ENCODE measurements around the gene LACC1. TPM values are rescaled to one million over a fixed set of nuclear protein-coding genes. Genes with fewer than 3 reads are reported as not detected.

LACC1 gene
- polyA plus RNA-seq, 1 of the 3 experiments (the other 2 are of a cell fraction): 4.2 TPM

DNA sequence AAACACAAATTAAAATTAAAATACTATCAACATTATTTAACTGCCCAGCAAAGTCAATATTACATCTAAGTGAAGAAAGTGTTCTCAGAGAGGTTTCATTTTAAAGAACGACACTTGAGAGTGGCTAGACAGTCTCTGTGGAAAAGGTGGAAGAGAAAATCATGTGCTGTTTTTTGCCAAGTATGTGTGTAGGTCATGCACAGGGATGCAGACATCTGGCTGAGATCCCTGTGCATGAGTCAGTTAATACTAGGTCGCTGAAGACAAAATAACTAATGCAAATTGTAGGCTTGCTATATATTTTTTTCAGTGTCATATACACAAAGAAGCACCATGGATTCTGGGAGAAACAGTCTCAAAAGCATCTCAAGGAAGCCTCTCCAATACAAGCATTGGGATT lies 48.6 kb upstream of the LACC1 start:
- 59% methylated on average over 2 of the region's 2 CpGs for WGBS (ENCODE audit: low lambda C conversion rate)

DNA sequence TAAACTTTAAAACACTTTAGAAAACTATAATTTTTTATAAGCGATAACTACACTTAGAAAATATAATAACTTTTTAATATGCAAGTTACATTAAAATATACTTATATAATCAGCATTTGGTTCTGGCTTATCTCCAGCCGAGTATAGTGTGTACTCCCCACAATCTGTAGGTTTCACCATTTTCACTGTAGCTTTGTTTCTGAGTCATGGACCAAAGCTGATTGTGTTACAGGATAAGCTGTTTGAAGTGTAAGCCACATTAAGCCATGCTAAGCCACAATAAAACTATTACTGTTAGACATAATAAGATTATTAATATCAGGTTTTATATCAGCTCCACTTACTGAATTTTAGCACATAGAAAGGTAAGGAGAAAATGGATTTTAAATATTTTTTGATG lies 44.0 kb upstream of the LACC1 start:
- DNase-seq: no peak
- CTCF ChIA-PET: no interaction called here

More for the DNA sequence above, 48.6 kb upstream of the LACC1 start:
- H3K79me2 ChIP-seq (ENCODE audit: insufficient read depth): no peaks in the 10 kb centered on the region
- H2AFZ ChIP-seq (ENCODE audit: low read depth): no peak overlapping the region
- no peaks in the 10 kb centered on the region for H3K9me3 ChIP-seq
- H3K27ac ChIP-seq (ENCODE audit: low read depth in 2 of 2, low read length in 1 of 2): no peak overlapping the region
- no peak overlapping the region for H3K9ac ChIP-seq
- no peak for DNase-seq
- H3F3A ChIP-seq (replicated peaks; ENCODE audit: insufficient read depth): peaks cover 9% of the 10 kb centered on the region
- no peak overlapping the region for H3K4me2 ChIP-seq
- no peaks in the 10 kb centered on the region for H3K27me3 ChIP-seq (ENCODE audit: insufficient read depth)
- H3K36me3 ChIP-seq (replicated peaks in 1 of 2; ENCODE audit: control insufficient read depth in 1 of 2, insufficient read depth in 2 of 2, low read length in 1 of 2): no peaks in the 10 kb centered on the region
- CTCF ChIA-PET: no interaction called here
- H3K4me3 ChIP-seq (ENCODE audit: low read depth in 2 of 2, low read length in 1 of 2): no peak overlapping the region
- TF ChIP-seq, protein P1, sequence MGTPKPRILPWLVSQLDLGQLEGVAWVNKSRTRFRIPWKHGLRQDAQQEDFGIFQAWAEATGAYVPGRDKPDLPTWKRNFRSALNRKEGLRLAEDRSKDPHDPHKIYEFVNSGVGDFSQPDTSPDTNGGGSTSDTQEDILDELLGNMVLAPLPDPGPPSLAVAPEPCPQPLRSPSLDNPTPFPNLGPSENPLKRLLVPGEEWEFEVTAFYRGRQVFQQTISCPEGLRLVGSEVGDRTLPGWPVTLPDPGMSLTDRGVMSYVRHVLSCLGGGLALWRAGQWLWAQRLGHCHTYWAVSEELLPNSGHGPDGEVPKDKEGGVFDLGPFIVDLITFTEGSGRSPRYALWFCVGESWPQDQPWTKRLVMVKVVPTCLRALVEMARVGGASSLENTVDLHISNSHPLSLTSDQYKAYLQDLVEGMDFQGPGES (IDR thresholded peaks at IDR 0.05; ENCODE audit: low read depth, low read length): no peak
- TF ChIP-seq, protein P2, sequence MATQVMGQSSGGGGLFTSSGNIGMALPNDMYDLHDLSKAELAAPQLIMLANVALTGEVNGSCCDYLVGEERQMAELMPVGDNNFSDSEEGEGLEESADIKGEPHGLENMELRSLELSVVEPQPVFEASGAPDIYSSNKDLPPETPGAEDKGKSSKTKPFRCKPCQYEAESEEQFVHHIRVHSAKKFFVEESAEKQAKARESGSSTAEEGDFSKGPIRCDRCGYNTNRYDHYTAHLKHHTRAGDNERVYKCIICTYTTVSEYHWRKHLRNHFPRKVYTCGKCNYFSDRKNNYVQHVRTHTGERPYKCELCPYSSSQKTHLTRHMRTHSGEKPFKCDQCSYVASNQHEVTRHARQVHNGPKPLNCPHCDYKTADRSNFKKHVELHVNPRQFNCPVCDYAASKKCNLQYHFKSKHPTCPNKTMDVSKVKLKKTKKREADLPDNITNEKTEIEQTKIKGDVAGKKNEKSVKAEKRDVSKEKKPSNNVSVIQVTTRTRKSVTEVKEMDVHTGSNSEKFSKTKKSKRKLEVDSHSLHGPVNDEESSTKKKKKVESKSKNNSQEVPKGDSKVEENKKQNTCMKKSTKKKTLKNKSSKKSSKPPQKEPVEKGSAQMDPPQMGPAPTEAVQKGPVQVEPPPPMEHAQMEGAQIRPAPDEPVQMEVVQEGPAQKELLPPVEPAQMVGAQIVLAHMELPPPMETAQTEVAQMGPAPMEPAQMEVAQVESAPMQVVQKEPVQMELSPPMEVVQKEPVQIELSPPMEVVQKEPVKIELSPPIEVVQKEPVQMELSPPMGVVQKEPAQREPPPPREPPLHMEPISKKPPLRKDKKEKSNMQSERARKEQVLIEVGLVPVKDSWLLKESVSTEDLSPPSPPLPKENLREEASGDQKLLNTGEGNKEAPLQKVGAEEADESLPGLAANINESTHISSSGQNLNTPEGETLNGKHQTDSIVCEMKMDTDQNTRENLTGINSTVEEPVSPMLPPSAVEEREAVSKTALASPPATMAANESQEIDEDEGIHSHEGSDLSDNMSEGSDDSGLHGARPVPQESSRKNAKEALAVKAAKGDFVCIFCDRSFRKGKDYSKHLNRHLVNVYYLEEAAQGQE (IDR thresholded peaks at IDR 0.05; ENCODE audit: low read depth, low read length): no peak
- TF ChIP-seq FOSL2 (IDR thresholded peaks at IDR 0.05; ENCODE audit: borderline replicate concordance, low read depth) (no peak), MEF2A (IDR thresholded peaks at IDR 0.05; ENCODE audit: borderline replicate concordance, low read depth) (no peak), EP300 (IDR thresholded peaks at IDR 0.05; ENCODE audit: borderline replicate concordance in 1 of 2, low read depth in 1 of 2, low read length in 1 of 2) (no peak), TCF12 (IDR thresholded peaks at IDR 0.05) (0 out of 2 replicates have a peak, but pooled peaks have one; percentile 8), NFIC (IDR thresholded peaks at IDR 0.05; ENCODE audit: borderline replicate concordance) (no peak)
- TF ChIP-seq, protein P3, sequence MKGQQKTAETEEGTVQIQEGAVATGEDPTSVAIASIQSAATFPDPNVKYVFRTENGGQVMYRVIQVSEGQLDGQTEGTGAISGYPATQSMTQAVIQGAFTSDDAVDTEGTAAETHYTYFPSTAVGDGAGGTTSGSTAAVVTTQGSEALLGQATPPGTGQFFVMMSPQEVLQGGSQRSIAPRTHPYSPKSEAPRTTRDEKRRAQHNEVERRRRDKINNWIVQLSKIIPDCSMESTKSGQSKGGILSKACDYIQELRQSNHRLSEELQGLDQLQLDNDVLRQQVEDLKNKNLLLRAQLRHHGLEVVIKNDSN (IDR thresholded peaks at IDR 0.05; ENCODE audit: borderline replicate concordance, low read depth): no peak
- H3K9me2 ChIP-seq: 0 out of 2 replicates have a peak, but pooled peaks cover 3% of the 10 kb centered on the region
- POLR2A ChIA-PET: no interaction called here
- H3K4me1 ChIP-seq (ENCODE audit: control insufficient read depth in 1 of 2, insufficient read depth in 2 of 2, low read depth in 1 of 2, low read length in 1 of 2): no peaks in the 10 kb centered on the region
- no peaks in the 10 kb centered on the region for H4K20me1 ChIP-seq (ENCODE audit: insufficient read depth)

More for the DNA sequence above, 44.0 kb upstream of the LACC1 start:
- no peaks in the 10 kb centered on the region for H3K9me3 ChIP-seq
- H3K27me3 ChIP-seq (ENCODE audit: insufficient read depth): no peaks in the 10 kb centered on the region
- no peaks in the 10 kb centered on the region for H4K20me1 ChIP-seq (ENCODE audit: insufficient read depth)
- no peak overlapping the region for H3K4me3 ChIP-seq (ENCODE audit: low read depth in 2 of 2, low read length in 1 of 2)
- H3K79me2 ChIP-seq (ENCODE audit: insufficient read depth): no peaks in the 10 kb centered on the region
- H3K9ac ChIP-seq: no peak overlapping the region
- H2AFZ ChIP-seq (ENCODE audit: low read depth): no peak overlapping the region
- no peaks in the 10 kb centered on the region for H3F3A ChIP-seq (replicated peaks; ENCODE audit: insufficient read depth)
- no peak overlapping the region for H3K27ac ChIP-seq (ENCODE audit: low read depth in 2 of 2, low read length in 1 of 2)
- H3K36me3 ChIP-seq (replicated peaks in 1 of 2; ENCODE audit: control insufficient read depth in 1 of 2, insufficient read depth in 2 of 2, low read length in 1 of 2): no peaks in the 10 kb centered on the region
- TF ChIP-seq, protein P4, sequence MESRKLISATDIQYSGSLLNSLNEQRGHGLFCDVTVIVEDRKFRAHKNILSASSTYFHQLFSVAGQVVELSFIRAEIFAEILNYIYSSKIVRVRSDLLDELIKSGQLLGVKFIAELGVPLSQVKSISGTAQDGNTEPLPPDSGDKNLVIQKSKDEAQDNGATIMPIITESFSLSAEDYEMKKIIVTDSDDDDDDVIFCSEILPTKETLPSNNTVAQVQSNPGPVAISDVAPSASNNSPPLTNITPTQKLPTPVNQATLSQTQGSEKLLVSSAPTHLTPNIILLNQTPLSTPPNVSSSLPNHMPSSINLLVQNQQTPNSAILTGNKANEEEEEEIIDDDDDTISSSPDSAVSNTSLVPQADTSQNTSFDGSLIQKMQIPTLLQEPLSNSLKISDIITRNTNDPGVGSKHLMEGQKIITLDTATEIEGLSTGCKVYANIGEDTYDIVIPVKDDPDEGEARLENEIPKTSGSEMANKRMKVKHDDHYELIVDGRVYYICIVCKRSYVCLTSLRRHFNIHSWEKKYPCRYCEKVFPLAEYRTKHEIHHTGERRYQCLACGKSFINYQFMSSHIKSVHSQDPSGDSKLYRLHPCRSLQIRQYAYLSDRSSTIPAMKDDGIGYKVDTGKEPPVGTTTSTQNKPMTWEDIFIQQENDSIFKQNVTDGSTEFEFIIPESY (IDR thresholded peaks at IDR 0.05; ENCODE audit: borderline replicate concordance, low read depth): no peak
- TF ChIP-seq JUND (IDR thresholded peaks at IDR 0.05) (no peak), FOXM1 (IDR thresholded peaks at IDR 0.05; ENCODE audit: low read depth) (no peak)
- TF ChIP-seq, protein P5, sequence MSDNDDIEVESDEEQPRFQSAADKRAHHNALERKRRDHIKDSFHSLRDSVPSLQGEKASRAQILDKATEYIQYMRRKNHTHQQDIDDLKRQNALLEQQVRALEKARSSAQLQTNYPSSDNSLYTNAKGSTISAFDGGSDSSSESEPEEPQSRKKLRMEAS (IDR thresholded peaks at IDR 0.05; ENCODE audit: low read depth): no peak
- TF ChIP-seq, protein P1 (IDR thresholded peaks at IDR 0.05; ENCODE audit: low read depth, low read length): no peak
- H3K9me2 ChIP-seq: no peaks in the 10 kb centered on the region
- 86% methylated on average over 2 of the region's 2 CpGs for WGBS (ENCODE audit: low lambda C conversion rate)
- no peaks in the 10 kb centered on the region for H3K4me1 ChIP-seq (ENCODE audit: control insufficient read depth in 1 of 2, insufficient read depth in 2 of 2, low read depth in 1 of 2, low read length in 1 of 2)
- no peak overlapping the region for H3K4me2 ChIP-seq
- POLR2A ChIA-PET: no interaction called here
